Panc1 (cell line): Measurements from ENCODE around the gene CNPY3. TPM values are rescaled to one million over a fixed set of nuclear protein-coding genes. Genes with fewer than 3 reads are reported as not detected.

Experiments
- ATAC-seq: fragments of 200-7000 bp; cut with Tn5 transposase; 2 replicates; pipeline ENCODE4 v1.9.1; 2020; ENCODE audit warnings: mild to moderate bottlenecking, moderate library complexity
- BruUV-seq: library from RNA; stranded (reverse); fragments of 400-500 nt; replicated peaks from 2 replicates; lab custom pipeline; 2021; lab: Mats Ljungman, UMichigan
- CTCF ChIA-PET: fragments of 300-600 bp; sonication (Branson Sonifier 250); formaldehyde crosslinking; loops from one replicate; lab custom pipeline; 2022; ENCODE audit warnings: antibody characterized with exemption; lab: Charles Lee
- POLR2A ChIA-PET: fragments of 300-600 bp; sonication (Branson Sonifier 250); formaldehyde crosslinking; loops from one replicate; lab custom pipeline; 2022; ENCODE audit warnings: antibody characterized with exemption; lab: Charles Lee
- DNase-seq: peaks from one replicate; pipeline ENCODE4 v3.0.0-alpha.2; 2010; ENCODE audit warnings: low read depth, low spot score
- H3K27ac ChIP-seq: 2 replicates; pipeline ENCODE4 v1.5.1; 2011; ENCODE audit warnings: mild to moderate bottlenecking, low read length, inconsistent platforms
- H3K27me3 ChIP-seq: fragments of 200-500 bp; sonication (Bioruptor generic); 2 replicates; pipeline ENCODE4 v1.6.0; 2014; ENCODE audit warnings: low read length, inconsistent platforms; ENCODE audit not compliant: control insufficient read depth, insufficient read depth
- H3K36me3 ChIP-seq: fragments of 200-500 bp; sonication (Bioruptor generic); 2 replicates; pipeline ENCODE4 v1.5.1; 2014; ENCODE audit warnings: inconsistent platforms, mild to moderate bottlenecking, low read length, moderate library complexity; ENCODE audit not compliant: control insufficient read depth, insufficient read depth
- H3K4me1 ChIP-seq: 2 replicates; pipeline ENCODE4 v1.5.1; 2011; ENCODE audit warnings: inconsistent platforms, mild to moderate bottlenecking, low read length, moderate library complexity; ENCODE audit not compliant: control insufficient read depth, insufficient read depth
- H3K4me3 ChIP-seq, 2 experiments: 2 replicates each; pipeline ENCODE4 v1.5.1; 2011 to 2012; ENCODE audit warnings: low read depth in 2 of 2, low read length in 2 of 2, mild to moderate bottlenecking in 2 of 2, inconsistent platforms in 1 of 2, moderate library complexity in 1 of 2
- H3K9me3 ChIP-seq: fragments of 200-500 bp; sonication (Bioruptor generic); 2 replicates; pipeline ENCODE4 v1.5.1; 2014; ENCODE audit warnings: low read depth, mild to moderate bottlenecking, inconsistent platforms, low read length, moderate library complexity; ENCODE audit not compliant: control insufficient read depth, insufficient read depth
- CTCF ChIP-seq: fragments of 450-650 bp; IDR thresholded peaks from 2 replicates; pipeline ENCODE4 v1.5.1; 2017; ENCODE audit warnings: mild to moderate bottlenecking
- POLR2AphosphoS5 ChIP-seq: IDR thresholded peaks from 2 replicates; pipeline ENCODE4 v1.6.1; 2012; ENCODE audit warnings: mild to moderate bottlenecking, low read depth, low read length, moderate library complexity
- SIN3A ChIP-seq: IDR thresholded peaks from 2 replicates; pipeline ENCODE4 v1.6.1; 2012; ENCODE audit warnings: low read depth, mild to moderate bottlenecking, low read length, moderate library complexity, borderline replicate concordance; ENCODE audit not compliant: insufficient read depth
- TCF7L2 ChIP-seq: IDR thresholded peaks from 2 replicates; pipeline ENCODE4 v1.6.1; 2011; ENCODE audit warnings: mild to moderate bottlenecking, low read depth, low read length, inconsistent platforms
- in situ Hi-C: cut with HindIII; loops from 2 replicates; pipeline ENCODE4 v1.10.0; 2016; ENCODE audit warnings: low sequenced_read_pairs, low pct_unique_long_range_greater_than_20kb
- intact Hi-C: fragments of 100-400 bp; cut with micrococcal nuclease; formaldehyde crosslinking; loops from one replicate; pipeline ENCODE4 v1.10.0; 2022; ENCODE audit not compliant: unreplicated experiment
- total RNA-seq: library from RNA; stranded (reverse); gene quantifications from one replicate; pipeline ENCODE4 v1.2.1, GENCODE V29; 2021; ENCODE audit not compliant: unreplicated experiment
- TF ChIP-seq, protein P1 (sequence below), 2 experiments: IDR thresholded peaks; 2 replicates each; pipeline ENCODE4 v1.6.1; 2011 to 2012; ENCODE audit warnings: low read depth in 2 of 2, control low read depth in 1 of 2, low read length in 1 of 2, mild to moderate bottlenecking in 1 of 2, moderate library complexity in 1 of 2; ENCODE audit not compliant: insufficient read depth in 1 of 2

The CNPY3 gene
- total RNA-seq, 1 experiment from 2014 or later, result 72.8 TPM

DNA sequence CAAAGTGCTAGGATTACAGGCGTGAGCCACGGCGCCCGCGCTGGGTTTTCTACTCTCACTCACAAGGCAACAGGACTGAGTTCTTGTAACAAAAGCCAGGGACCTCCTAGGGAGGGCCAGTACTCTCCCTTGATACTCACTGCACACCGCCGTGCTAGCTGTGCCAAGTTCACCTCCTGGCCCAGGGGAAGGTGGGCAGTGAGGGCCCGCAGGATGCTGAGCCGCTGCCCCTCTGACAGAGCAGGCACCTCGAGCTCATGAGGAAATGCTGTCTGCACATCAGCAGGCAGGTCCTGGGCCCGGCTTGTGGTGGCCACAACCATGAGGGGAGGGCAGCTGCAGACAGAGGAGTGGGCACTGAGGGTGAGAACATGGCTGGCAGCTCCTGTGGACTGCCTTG is 37.9 kb downstream of the CNPY3 start:
- in situ Hi-C loops (no loop called here), intact Hi-C loops (loop anchor here (10.0 kb wide), 1 partner anchor 62 kb away; no protein-coding TSS in a partner anchor)
- ChIA-PET POLR2A (no interaction called here), CTCF (no interaction called here)
- BruUV-seq, result no TSS peak
- no peak for DNase-seq
- no peak for ATAC-seq
- Histone ChIP-seq H3K4me3 (no peak overlapping the region), H3K27ac (no peak overlapping the region), H3K4me1 (peaks cover 6% of the 10 kb centered on the region), H3K36me3 (peaks cover 6% of the 10 kb centered on the region; the same call in 1 of the 2 replicates), H3K27me3 (no peaks in the 10 kb centered on the region), H3K9me3 (no peaks in the 10 kb centered on the region)
- TF ChIP-seq SIN3A (no peak), POLR2AphosphoS5 (no peak), TCF7L2 (no peak), CTCF (no peak)
- TF ChIP-seq, protein P1, sequence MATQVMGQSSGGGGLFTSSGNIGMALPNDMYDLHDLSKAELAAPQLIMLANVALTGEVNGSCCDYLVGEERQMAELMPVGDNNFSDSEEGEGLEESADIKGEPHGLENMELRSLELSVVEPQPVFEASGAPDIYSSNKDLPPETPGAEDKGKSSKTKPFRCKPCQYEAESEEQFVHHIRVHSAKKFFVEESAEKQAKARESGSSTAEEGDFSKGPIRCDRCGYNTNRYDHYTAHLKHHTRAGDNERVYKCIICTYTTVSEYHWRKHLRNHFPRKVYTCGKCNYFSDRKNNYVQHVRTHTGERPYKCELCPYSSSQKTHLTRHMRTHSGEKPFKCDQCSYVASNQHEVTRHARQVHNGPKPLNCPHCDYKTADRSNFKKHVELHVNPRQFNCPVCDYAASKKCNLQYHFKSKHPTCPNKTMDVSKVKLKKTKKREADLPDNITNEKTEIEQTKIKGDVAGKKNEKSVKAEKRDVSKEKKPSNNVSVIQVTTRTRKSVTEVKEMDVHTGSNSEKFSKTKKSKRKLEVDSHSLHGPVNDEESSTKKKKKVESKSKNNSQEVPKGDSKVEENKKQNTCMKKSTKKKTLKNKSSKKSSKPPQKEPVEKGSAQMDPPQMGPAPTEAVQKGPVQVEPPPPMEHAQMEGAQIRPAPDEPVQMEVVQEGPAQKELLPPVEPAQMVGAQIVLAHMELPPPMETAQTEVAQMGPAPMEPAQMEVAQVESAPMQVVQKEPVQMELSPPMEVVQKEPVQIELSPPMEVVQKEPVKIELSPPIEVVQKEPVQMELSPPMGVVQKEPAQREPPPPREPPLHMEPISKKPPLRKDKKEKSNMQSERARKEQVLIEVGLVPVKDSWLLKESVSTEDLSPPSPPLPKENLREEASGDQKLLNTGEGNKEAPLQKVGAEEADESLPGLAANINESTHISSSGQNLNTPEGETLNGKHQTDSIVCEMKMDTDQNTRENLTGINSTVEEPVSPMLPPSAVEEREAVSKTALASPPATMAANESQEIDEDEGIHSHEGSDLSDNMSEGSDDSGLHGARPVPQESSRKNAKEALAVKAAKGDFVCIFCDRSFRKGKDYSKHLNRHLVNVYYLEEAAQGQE (IDR thresholded peaks at IDR 0.05; ENCODE audit: insufficient read depth in 1 of 2, low read depth in 2 of 2, low read length in 1 of 2), result no peak

GRCh38 chr6:42968126-42968701 is 38.9 kb downstream of the CNPY3 start:
- ATAC-seq (no peak), DNase-seq (no peak)
- Histone ChIP-seq H3K4me1 (peaks cover 6% of the 10 kb centered on the region), H3K27me3 (no peaks in the 10 kb centered on the region), H3K27ac (no peak overlapping the region), H3K4me3 (no peak overlapping the region), H3K36me3 (peaks cover 6% of the 10 kb centered on the region; the same call in 1 of the 2 replicates), H3K9me3 (no peaks in the 10 kb centered on the region)
- in situ Hi-C loops, result no loop called here
- intact Hi-C loops, result loop anchor here (10.0 kb wide), 1 partner anchor 63 kb away; no protein-coding TSS in a partner anchor
- no TSS peak for BruUV-seq
- TF ChIP-seq SIN3A (no peak), TCF7L2 (no peak), CTCF (no peak), POLR2AphosphoS5 (no peak)
- TF ChIP-seq, protein P1 (IDR thresholded peaks at IDR 0.05; ENCODE audit: insufficient read depth in 1 of 2, low read depth in 2 of 2, low read length in 1 of 2), result no peak
- POLR2A ChIA-PET, result no interaction called here
- CTCF ChIA-PET, result no interaction called here
